Measurements from ENCODE around the gene SAP30BP.

The SAP30BP gene

GRCh38 chr17:75632863-75633485 is 34.2 kb upstream of the SAP30BP start, which contains the start of gene SMIM5:
Gene SMIM5 (plus strand): TSS chr17:75633434. CDS start chr17:75640202, 6,768 bp downstream.
- H3K9me3 ChIP-seq = no peaks in the 10 kb centered on the region
- TF ChIP-seq CTCF (IDR thresholded peaks at IDR 0.05; ENCODE audit: low read depth, low read length) = peak; percentile 93
- H3K4me1 ChIP-seq = peaks cover 11% of the 10 kb centered on the region
- H3K36me3 ChIP-seq = no peaks in the 10 kb centered on the region
- DNase-seq = peak; percentile 90
- H3K27me3 ChIP-seq = no peaks in the 10 kb centered on the region
- peak within 1 kb of the TSS; percentile 19; the same call in 1 of the 2 replicates for H3K4me3 ChIP-seq (ENCODE audit: low read depth, low read length)

- peak overlapping the region; percentile 19; the same call in 1 of the 2 replicates for H3K4me3 ChIP-seq (ENCODE audit: low read depth, low read length)
- H3K9me3 ChIP-seq = no peaks in the 10 kb centered on the region
- no peaks in the 10 kb centered on the region for H3K36me3 ChIP-seq
- peak; percentile 94 for DNase-seq
- TF ChIP-seq CTCF (IDR thresholded peaks at IDR 0.05; ENCODE audit: low read depth, low read length) = peak; percentile 74
- H3K27me3 ChIP-seq = no peaks in the 10 kb centered on the region
- peaks cover 11% of the 10 kb centered on the region for H3K4me1 ChIP-seq
Measured at GRCh38 chr17:75633486-75634375, 33.4 kb upstream of the SAP30BP start.

- H3K36me3 ChIP-seq = no peaks in the 10 kb centered on the region
- no peaks in the 10 kb centered on the region for H3K9me3 ChIP-seq
- DNase-seq = no peak
- H3K4me3 ChIP-seq (ENCODE audit: low read depth, low read length) = no peak overlapping the region
- H3K27me3 ChIP-seq = no peaks in the 10 kb centered on the region
- H3K4me1 ChIP-seq = peaks cover 11% of the 10 kb centered on the region
- TF ChIP-seq CTCF (IDR thresholded peaks at IDR 0.05; ENCODE audit: low read depth, low read length) = no peak
Measured at GRCh38 chr17:75634376-75634740, 32.8 kb upstream of the SAP30BP start.

- no peak for DNase-seq
- no peak for TF ChIP-seq CTCF (IDR thresholded peaks at IDR 0.05; ENCODE audit: low read depth, low read length)
- no peaks in the 10 kb centered on the region for H3K36me3 ChIP-seq
- H3K4me3 ChIP-seq (ENCODE audit: low read depth, low read length) = no peak overlapping the region
- no peaks in the 10 kb centered on the region for H3K9me3 ChIP-seq
- H3K4me1 ChIP-seq = peaks cover 11% of the 10 kb centered on the region
- H3K27me3 ChIP-seq = no peaks in the 10 kb centered on the region
Measured at GRCh38 chr17:75634754-75635609, 32.2 kb upstream of the SAP30BP start.

- Histone ChIP-seq H3K4me1 (peaks cover 11% of the 10 kb centered on the region), H3K27me3 (no peaks in the 10 kb centered on the region), H3K36me3 (no peaks in the 10 kb centered on the region), H3K9me3 (no peaks in the 10 kb centered on the region), H3K4me3 (ENCODE audit: low read depth, low read length) (no peak overlapping the region)
- peak; percentile 59 for DNase-seq
- no peak for TF ChIP-seq CTCF (IDR thresholded peaks at IDR 0.05; ENCODE audit: low read depth, low read length)
Measured at GRCh38 chr17:75635610-75636202, 31.4 kb upstream of the SAP30BP start.

All from BE2C (cell line).